Motor neuron (in vitro differentiated cells): ENCODE results near the gene IDI2. TPM values are rescaled to one million over a fixed set of nuclear protein-coding genes. Genes with fewer than 3 reads are reported as not detected.
"Not testable (repeated sequence)": the region's sequence is repeated elsewhere in the genome, so short reads cannot be mapped to it uniquely, and the experiment has no call there.

Experiments used
- ATAC-seq, 8 experiments: fragments of 200-7000 bp; cut with Tn5 transposase; replicated peaks in 6 of 8; 2 replicates each; pipeline ENCODE4 v1.8.0; 2021; ENCODE audit warnings: mild to moderate bottlenecking in 8 of 8, moderate library complexity in 8 of 8
- H3K27ac ChIP-seq, 2 donors: fragments of 250-450 bp; sonication (Bioruptor Pico); 2 replicates each; pipeline ENCODE4 v1.9.0; 2021; ENCODE audit warnings: antibody characterized with exemption in 2 of 2, mild to moderate bottlenecking in 2 of 2, moderate library complexity in 1 of 2
- H3K4me1 ChIP-seq, 2 donors: fragments of 250-450 bp; sonication (Bioruptor Pico); replicated peaks in 1 of 2; 2 replicates each; pipeline ENCODE4 v1.6.1; 2021; ENCODE audit warnings: antibody characterized with exemption in 2 of 2, mild to moderate bottlenecking in 2 of 2, moderate library complexity in 1 of 2
- H3K4me3 ChIP-seq, 5 donors: fragments of 250-450 bp; sonication (Bioruptor Pico); 2 replicates each; pipeline ENCODE4 v1.9.0; 2021; ENCODE audit warnings: antibody characterized with exemption in 5 of 5, mild to moderate bottlenecking in 5 of 5, moderate library complexity in 4 of 5
- WGBS, 10 experiments: fragments of 450-650 bp; shearing (Covaris generic); methylation state at CpG; one replicate each; pipeline ENCODE4 v1.0.0; 2022; 5-methylcytosine and 5-hydroxymethylcytosine counted together
- in situ Hi-C, 9 experiments: fragments of 400-800 bp; cut with MboI; loops; one replicate each; pipeline ENCODE4 v1.15.0; 2021; ENCODE audit warnings: low sequenced_read_pairs in 9 of 9, low pct_unique_long_range_greater_than_20kb in 2 of 9; ENCODE audit not compliant: unreplicated experiment in 9 of 9
- total RNA-seq, 8 experiments: library from RNA; unstranded; fragments of 300-600 nt; gene quantifications; 2 replicates each; pipeline versions ENCODE4 v1.2.3 to v1.2.4, GENCODE V29; 2022

The IDI2 gene
- total RNA-seq, 8 experiments from 2014 or later, result not detected

DNA sequence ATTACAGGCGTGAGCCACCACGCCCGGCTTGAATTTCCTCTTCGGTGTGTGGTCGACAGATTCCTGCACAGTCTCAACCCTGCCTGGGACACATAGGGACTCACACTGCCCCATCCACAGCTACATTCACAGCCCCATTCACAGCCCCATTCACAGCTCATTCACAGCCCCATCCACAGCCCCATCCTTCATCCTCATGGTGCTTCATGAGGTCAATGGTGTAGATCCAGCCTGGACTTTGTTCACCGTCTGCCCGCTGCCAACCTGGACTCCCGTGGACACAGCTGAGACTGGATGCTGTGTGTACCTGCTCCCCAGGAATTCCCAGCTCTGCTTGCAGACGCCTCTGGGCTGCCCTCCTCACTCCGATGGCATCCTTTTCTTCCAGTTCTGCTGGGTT lies 5.2 kb downstream of the IDI2 start:
- Histone ChIP-seq H3K4me3 (no peak overlapping the region), H3K27ac (no peak overlapping the region), H3K4me1 (no peaks in the 10 kb centered on the region)
- in situ Hi-C loops, result no loop called here
- ATAC-seq, result peak in 3 of 8 experiments; percentile 9 to 18 (median 15)
- 69 to 100% (median 93%) methylated on average over 2 to 8 of the region's 10 CpGs; no CpG with 5 or more reads in 2 of the 10 experiments for WGBS, 10 experiments

GRCh38 chr10:1019362-1019761 lies 6.3 kb downstream of the IDI2 start:
- Histone ChIP-seq H3K27ac (no peak overlapping the region), H3K4me3 (no peak overlapping the region), H3K4me1 (no peaks in the 10 kb centered on the region)
- no peak for ATAC-seq
- in situ Hi-C loops, result no loop called here
- WGBS, 10 experiments, result 80 to 100% (median 93%) methylated on average over 2 to 9 of the region's 10 CpGs; no CpG with 5 or more reads in 3 of the 10 experiments

GRCh38 chr10:1015688-1016087 lies 10.0 kb downstream of the IDI2 start:
- Histone ChIP-seq H3K27ac (no peak overlapping the region), H3K4me3 (no peak overlapping the region), H3K4me1 (no peaks in the 10 kb centered on the region)
- 95 to 97% (median 96%) methylated on average over 4 to 5 of the region's 11 CpGs; no CpG with 5 or more reads in 7 of the 10 experiments for WGBS, 10 experiments
- in situ Hi-C loops, result no loop called here
- ATAC-seq, result no peak

GRCh38 chr10:1011696-1012095 lies 14.0 kb downstream of the IDI2 start:
- Histone ChIP-seq H3K4me3 (no peak overlapping the region), H3K27ac (no peak overlapping the region), H3K4me1 (no peaks in the 10 kb centered on the region)
- in situ Hi-C loops, result no loop called here
- WGBS, 10 experiments, result 87 to 100% (median 100%) methylated on average over 1 to 3 of the region's 16 CpGs; no CpG with 5 or more reads in 5 of the 10 experiments
- no peak for ATAC-seq

GRCh38 chr10:1010703-1011102 lies 15.0 kb downstream of the IDI2 start:
- peak in 1 of 8 experiments; percentile 20 for ATAC-seq
- in situ Hi-C loops, result no loop called here
- no CpG with 5 or more reads among the region's 7 CpGs for WGBS, 10 experiments
- no peak overlapping the region for H3K4me3 ChIP-seq
- H3K4me1 ChIP-seq, result no peaks in the 10 kb centered on the region
- H3K27ac ChIP-seq, result no peak overlapping the region

GRCh38 chr10:1009947-1010346 lies 15.7 kb downstream of the IDI2 start:
- 33 to 100% (median 87%) methylated on average over 1 to 6 of the region's 8 CpGs; no CpG with 5 or more reads in 5 of the 10 experiments for WGBS, 10 experiments
- ATAC-seq, H3K4me1 ChIP-seq, H3K4me3 ChIP-seq, in situ Hi-C loops, H3K27ac ChIP-seq: not testable (repeated sequence)

GRCh38 chr10:1009071-1009494 lies 16.6 kb downstream of the IDI2 start:
- WGBS, 10 experiments, result 50 to 100% (median 96%) methylated on average over 1 to 3 of the region's 9 CpGs; no CpG with 5 or more reads in 1 of the 10 experiments
- no peak for ATAC-seq
- no peaks in the 10 kb centered on the region for H3K4me1 ChIP-seq
- no peak overlapping the region for H3K4me3 ChIP-seq
- H3K27ac ChIP-seq, result no peak overlapping the region
- in situ Hi-C loops, result no loop called here

DNA sequence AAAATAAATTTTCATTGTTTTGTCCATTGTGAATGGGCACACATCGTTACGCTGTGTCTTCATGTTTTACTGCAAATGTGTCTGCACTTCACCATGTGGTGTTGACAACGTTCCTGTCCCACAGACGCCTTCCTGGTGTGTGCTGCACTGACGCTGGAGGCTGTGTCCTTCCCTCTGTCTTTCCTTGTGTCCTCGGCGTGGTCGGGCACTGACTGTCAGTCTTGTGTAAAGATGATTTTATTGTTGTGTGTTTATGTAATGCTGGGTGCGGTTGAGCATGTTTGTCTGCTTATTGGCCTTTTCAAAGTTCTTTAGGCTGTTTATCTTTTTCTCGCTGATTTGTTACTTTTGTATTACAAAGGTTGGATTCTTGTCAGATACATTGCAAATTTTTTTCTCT lies 18.1 kb downstream of the IDI2 start:
- Histone ChIP-seq H3K4me1 (no peaks in the 10 kb centered on the region), H3K4me3 (no peak overlapping the region), H3K27ac (no peak overlapping the region)
- in situ Hi-C loops, result no loop called here
- 75 to 100% (median 93%) methylated on average over 1 to 10 of the region's 10 CpGs; no CpG with 5 or more reads in 1 of the 10 experiments for WGBS, 10 experiments
- ATAC-seq, result peak in 1 of 8 experiments; percentile 22

GRCh38 chr10:1006573-1006972 lies 19.1 kb downstream of the IDI2 start:
- no peak for ATAC-seq
- no peak overlapping the region for H3K27ac ChIP-seq
- H3K4me1 ChIP-seq, result no peaks in the 10 kb centered on the region
- in situ Hi-C loops, result no loop called here
- no peak overlapping the region for H3K4me3 ChIP-seq
- WGBS, 10 experiments, result 80 to 100% (median 100%) methylated on average over 1 to 6 of the region's 9 CpGs; no CpG with 5 or more reads in 5 of the 10 experiments

DNA sequence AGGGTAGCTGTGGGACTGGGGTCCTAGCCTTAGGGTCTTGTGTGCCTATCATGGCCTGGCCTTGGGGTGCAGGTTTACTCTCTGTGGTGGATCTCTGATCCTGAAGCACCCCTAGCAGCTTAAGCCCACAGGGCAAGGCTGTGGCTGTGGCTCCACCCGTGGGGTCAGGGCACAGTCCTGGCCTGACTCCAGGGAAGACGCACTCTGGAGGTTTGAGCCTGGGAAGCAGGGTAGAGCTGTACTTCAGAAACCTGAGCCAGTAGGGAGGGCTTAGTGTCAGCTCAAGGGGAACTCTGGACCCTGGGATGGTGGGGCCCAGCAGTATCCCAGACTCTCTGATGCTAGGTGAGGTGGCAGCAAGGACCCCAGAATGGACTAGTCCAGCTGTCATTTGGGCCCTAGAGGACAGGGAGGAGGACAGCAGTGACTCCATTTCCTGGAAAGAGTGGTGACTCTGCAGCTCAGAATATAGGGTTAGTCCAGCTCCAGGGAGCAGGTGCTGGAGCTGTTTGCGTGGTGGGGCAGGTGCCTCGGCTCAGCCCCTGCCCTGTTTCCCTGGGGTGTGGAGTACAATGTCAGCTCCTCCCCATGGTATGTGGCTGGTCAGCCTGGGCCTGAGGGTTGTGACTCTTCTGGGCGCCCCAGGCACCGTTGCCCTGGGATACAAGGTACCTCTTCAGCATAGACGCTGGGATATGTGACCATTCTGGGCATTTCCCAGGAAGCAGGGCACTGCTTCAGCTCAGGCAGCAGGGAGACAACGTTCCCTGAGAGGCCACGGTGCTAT lies 21.6 kb downstream of the IDI2 start:
- WGBS, 10 experiments, result 20 to 100% (median 97%) methylated on average over 1 to 3 of the region's 9 CpGs; no CpG with 5 or more reads in 6 of the 10 experiments
- in situ Hi-C loops, result no loop called here

GRCh38 chr10:1002425-1003006 lies 23.1 kb downstream of the IDI2 start:
- Histone ChIP-seq H3K4me3 (no peak overlapping the region), H3K27ac (no peak overlapping the region), H3K4me1 (no peaks in the 10 kb centered on the region)
- 85 to 100% (median 99%) methylated on average over 4 to 5 of the region's 5 CpGs for WGBS, 10 experiments
- ATAC-seq, result no peak
- in situ Hi-C loops, result no loop called here

More for the DNA sequence above, 21.6 kb downstream of the IDI2 start:
- Histone ChIP-seq H3K4me3 (no peak overlapping the region), H3K27ac (no peak overlapping the region), H3K4me1 (no peaks in the 10 kb centered on the region)
- ATAC-seq, result peak in 3 of 8 experiments; percentile 23 to 75 (median 70)

GRCh38 chr10:997266-998022 lies 28.2 kb downstream of the IDI2 start:
- Histone ChIP-seq H3K27ac (no peak overlapping the region), H3K4me3 (no peak overlapping the region), H3K4me1 (no peaks in the 10 kb centered on the region)
- in situ Hi-C loops, result no loop called here
- WGBS, 10 experiments, result 67 to 100% (median 90%) methylated on average over 1 to 17 of the region's 19 CpGs
- no peak for ATAC-seq

DNA sequence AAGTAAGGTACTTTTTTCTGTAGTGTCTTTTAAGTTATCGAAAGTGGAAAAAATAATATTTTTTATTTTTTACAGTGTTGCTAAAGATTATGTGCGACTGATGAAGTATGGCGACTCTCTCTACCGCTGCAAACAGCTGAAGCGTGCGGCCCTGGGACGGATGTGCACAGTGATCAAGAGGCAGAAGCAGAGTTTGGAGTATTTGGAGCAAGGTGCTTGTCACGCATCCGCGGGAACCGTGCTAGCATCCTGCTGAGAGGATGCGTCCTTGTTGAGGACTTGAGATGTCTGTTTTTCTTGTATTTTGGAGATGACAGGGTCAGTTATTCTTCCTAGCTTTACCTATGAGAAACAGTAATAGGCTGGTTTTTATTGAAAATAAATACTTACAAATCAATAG lies 29.6 kb downstream of the IDI2 start:
- WGBS, 10 experiments, result 94 to 100% (median 97%) methylated on average over 1 to 12 of the region's 12 CpGs
- in situ Hi-C loops, result no loop called here
- Histone ChIP-seq H3K4me1 (no peaks in the 10 kb centered on the region), H3K4me3 (no peak overlapping the region), H3K27ac (no peak overlapping the region)
- ATAC-seq, result no peak
